Measurements from ENCODE around the gene ULK4.

GRCh38 chr3:41526995-41527573, 434.8 kb downstream of the ULK4 start:
- TF ChIP-seq POLR2A (IDR thresholded peaks at IDR 0.05; ENCODE audit: extremely low read depth, insufficient read length): no peak
- TF ChIP-seq, protein P1, sequence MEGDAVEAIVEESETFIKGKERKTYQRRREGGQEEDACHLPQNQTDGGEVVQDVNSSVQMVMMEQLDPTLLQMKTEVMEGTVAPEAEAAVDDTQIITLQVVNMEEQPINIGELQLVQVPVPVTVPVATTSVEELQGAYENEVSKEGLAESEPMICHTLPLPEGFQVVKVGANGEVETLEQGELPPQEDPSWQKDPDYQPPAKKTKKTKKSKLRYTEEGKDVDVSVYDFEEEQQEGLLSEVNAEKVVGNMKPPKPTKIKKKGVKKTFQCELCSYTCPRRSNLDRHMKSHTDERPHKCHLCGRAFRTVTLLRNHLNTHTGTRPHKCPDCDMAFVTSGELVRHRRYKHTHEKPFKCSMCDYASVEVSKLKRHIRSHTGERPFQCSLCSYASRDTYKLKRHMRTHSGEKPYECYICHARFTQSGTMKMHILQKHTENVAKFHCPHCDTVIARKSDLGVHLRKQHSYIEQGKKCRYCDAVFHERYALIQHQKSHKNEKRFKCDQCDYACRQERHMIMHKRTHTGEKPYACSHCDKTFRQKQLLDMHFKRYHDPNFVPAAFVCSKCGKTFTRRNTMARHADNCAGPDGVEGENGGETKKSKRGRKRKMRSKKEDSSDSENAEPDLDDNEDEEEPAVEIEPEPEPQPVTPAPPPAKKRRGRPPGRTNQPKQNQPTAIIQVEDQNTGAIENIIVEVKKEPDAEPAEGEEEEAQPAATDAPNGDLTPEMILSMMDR (IDR thresholded peaks at IDR 0.05; ENCODE audit: low read depth, low read length): no peak
- TF ChIP-seq MYC (IDR thresholded peaks at IDR 0.05; ENCODE audit: low read depth, low read length): no peak

All from NB4 (cell line).